B cell (primary cell): ENCODE results near the gene KDM1B. TPM values are rescaled to one million over a fixed set of nuclear protein-coding genes. Genes with fewer than 3 reads are reported as not detected.

Source experiments
- ATAC-seq: fragments of 200-7000 bp; cut with Tn5 transposase; one replicate; pipeline ENCODE4 v1.10.0; 2021; ENCODE audit warnings: low read depth, mild to moderate bottlenecking, moderate number of reproducible peaks, moderate library complexity
- CTCF ChIA-PET: fragments of 350-600 bp; sonication (Branson Sonifier 250); formaldehyde crosslinking; loops from one replicate; lab custom pipeline; 2021; ENCODE audit warnings: antibody characterized with exemption, inconsistent platforms; lab: Charles Lee
- POLR2A ChIA-PET: fragments of 350-600 bp; sonication (Branson Sonifier 250); formaldehyde crosslinking; loops from one replicate; lab custom pipeline; 2021; ENCODE audit warnings: antibody characterized with exemption; lab: Charles Lee
- DNase-seq: peaks from one replicate; pipeline ENCODE4 v3.0.0; 2013
- H2AFZ ChIP-seq: 2 replicates; pipeline ENCODE4 v1.6.1; 2012; ENCODE audit warnings: mild to moderate bottlenecking, low read depth, low read length; ENCODE audit not compliant: insufficient read depth, poor library complexity, severe bottlenecking
- H3K27ac ChIP-seq, 2 donors: 1 replicate in 1 of 2; 2 replicates in 1 of 2; pipeline ENCODE4 v1.5.1; 2012 to 2013; ENCODE audit warnings: low read length in 2 of 2, mild to moderate bottlenecking in 2 of 2, moderate library complexity in 1 of 2
- H3K27me3 ChIP-seq, 4 experiments: fragments of 200-600 bp in 1 of 4; sonication (generic) in 1 of 4; replicated peaks in 1 of 4; 1 replicate in 2 of 4; 2 replicates in 2 of 4; pipeline versions ENCODE4 v1.6.1 to v1.7.0; 2013 to 2016; ENCODE audit warnings: low read length in 3 of 4, mild to moderate bottlenecking in 2 of 4, mixed read lengths in 1 of 4, moderate library complexity in 1 of 4; ENCODE audit not compliant: insufficient read depth in 4 of 4, control insufficient read depth in 3 of 4; ENCODE audit errors: control extremely low read depth in 1 of 4
- H3K36me3 ChIP-seq, 2 experiments: replicated peaks in 1 of 2; 1 replicate in 1 of 2; 2 replicates in 1 of 2; pipeline versions ENCODE4 v1.6.1 to v1.7.1; 2013; ENCODE audit warnings: low read length in 1 of 2; ENCODE audit not compliant: insufficient read depth in 2 of 2, control insufficient read depth in 1 of 2; ENCODE audit errors: control extremely low read depth in 1 of 2, extremely low read depth in 1 of 2
- H3K4me1 ChIP-seq, 2 donors: fragments of 200-600 bp in 1 of 2; sonication (generic) in 1 of 2; 1 replicate in 1 of 2; 2 replicates in 1 of 2; pipeline versions ENCODE4 v1.5.1 to v1.6.1; 2013 to 2017; ENCODE audit warnings: low read length in 2 of 2; ENCODE audit not compliant: control insufficient read depth in 2 of 2, insufficient read depth in 2 of 2
- H3K4me2 ChIP-seq: replicated peaks from 2 replicates; pipeline ENCODE3; 2012; ENCODE audit warnings: mild to moderate bottlenecking, low read depth, low read length; ENCODE audit not compliant: poor library complexity, severe bottlenecking
- H3K4me3 ChIP-seq, 5 experiments: fragments of 200-600 bp in 1 of 5; sonication (generic) in 1 of 5; 1 replicate in 3 of 5; 2 replicates in 2 of 5; pipeline versions ENCODE4 v1.5.1 to v1.7.0; 2011 to 2016; ENCODE audit warnings: low read length in 4 of 5, mild to moderate bottlenecking in 4 of 5, low read depth in 2 of 5, control low read depth in 1 of 5, moderate library complexity in 1 of 5; ENCODE audit not compliant: insufficient read depth in 1 of 5; ENCODE audit errors: control extremely low read depth in 1 of 5, extremely low read depth in 1 of 5
- H3K79me2 ChIP-seq: fragments of 200-600 bp; sonication (generic); one replicate; pipeline ENCODE4 v1.6.0; 2016; ENCODE audit warnings: low read length; ENCODE audit not compliant: control insufficient read depth, insufficient read depth
- H3K9ac ChIP-seq: fragments of 200-600 bp; sonication (generic); 2 replicates; pipeline ENCODE4 v1.6.1; 2017; ENCODE audit warnings: mild to moderate bottlenecking, low read length, moderate library complexity
- H3K9me3 ChIP-seq, 3 donors: one replicate each; pipeline versions ENCODE4 v1.6.1 to v1.7.1; 2013; ENCODE audit warnings: low read length in 2 of 3; ENCODE audit not compliant: control insufficient read depth in 2 of 3, insufficient read depth in 1 of 3; ENCODE audit errors: control extremely low read depth in 1 of 3
- H4K20me1 ChIP-seq: 2 replicates; pipeline ENCODE4 v1.6.0; 2012; ENCODE audit warnings: mild to moderate bottlenecking, low read length; ENCODE audit not compliant: insufficient read depth, control insufficient read depth, poor library complexity, severe bottlenecking
- H3K27ac Mint-ChIP-seq: one replicate; pipeline ENCODE4 v1.8.0; 2021; ENCODE audit warnings: mixed read lengths
- H3K27me3 Mint-ChIP-seq: one replicate; pipeline ENCODE4 v1.8.0; 2021; ENCODE audit warnings: mixed read lengths
- H3K4me1 Mint-ChIP-seq: one replicate; pipeline ENCODE4 v1.8.0; 2021; ENCODE audit warnings: mixed read lengths
- H3K4me3 Mint-ChIP-seq: one replicate; pipeline ENCODE4 v1.8.0; 2021; ENCODE audit warnings: mixed read lengths
- H3K9me3 Mint-ChIP-seq: one replicate; pipeline ENCODE4 v1.8.0; 2022; ENCODE audit warnings: mixed read lengths; ENCODE audit not compliant: insufficient read depth
- CTCF ChIP-seq: fragments of 200-600 bp; IDR thresholded peaks from one replicate; pipeline ENCODE4 v1.8.0; 2022; ENCODE audit warnings: antibody characterized with exemption, mild to moderate bottlenecking
- EZH2 ChIP-seq: IDR thresholded peaks from 2 replicates; pipeline ENCODE4 v1.6.1; 2012; ENCODE audit warnings: borderline replicate concordance, low read depth, mild to moderate bottlenecking, moderate library complexity, low read length; ENCODE audit not compliant: insufficient read depth, poor library complexity, severe bottlenecking
- WGBS: methylation state at CpG from one replicate; pipeline ENCODE4 v1.1.5; 2013; ENCODE audit warnings: missing lambda C conversion rate; ENCODE audit not compliant: insufficient coverage; 5-methylcytosine and 5-hydroxymethylcytosine counted together
- intact Hi-C: fragments of 100-400 bp; cut with micrococcal nuclease; formaldehyde crosslinking; loops from one replicate; pipeline ENCODE4 v1.10.0; 2022
- polyA plus RNA-seq: library from polyadenylated mRNA; depleted of rRNA; stranded (reverse); fragments of >200 nt; gene quantifications from 2 replicates; pipeline ENCODE4 v1.2.3, GENCODE V29; 2012
- total RNA-seq, 2 donors: library from RNA; stranded (reverse); fragments of 120-200 nt in 1 of 2; gene quantifications; 1 replicate in 1 of 2; 2 replicates in 1 of 2; pipeline versions ENCODE4 v1.2.3 to v1.2.4, GENCODE V29; 2013 to 2022

KDM1B gene
- total and polyA plus RNA-seq, 2 donors (not counting 1 experiment from before 2014, with no cell fraction given): 10.9 to 16.0 TPM

- 97% methylated on average over 7 of the region's 12 CpGs for WGBS
- Mint-ChIP-seq H3K27ac (no peak overlapping the region), H3K4me3 (no peak overlapping the region), H3K9me3 (no peaks in the 10 kb centered on the region), H3K27me3 (no peaks in the 10 kb centered on the region), H3K4me1 (peaks cover 15% of the 10 kb centered on the region)
- H3K4me1 ChIP-seq: peaks cover 0 to 4% of the 10 kb centered on the region in 2 donors
- no peaks in the 10 kb centered on the region for H4K20me1 ChIP-seq
- H3K27me3 ChIP-seq: no peaks in the 10 kb centered on the region
- intact Hi-C loops: no loop called here
- H3K36me3 ChIP-seq: peaks cover 0 to 46% of the 10 kb centered on the region in 2 experiments
- TF ChIP-seq CTCF (no peak), EZH2 (no peak)
- no peak overlapping the region for H3K27ac ChIP-seq
- ChIA-PET CTCF (no interaction called here), POLR2A (no interaction called here)
- no peaks in the 10 kb centered on the region for H3K9me3 ChIP-seq
- ATAC-seq (no peak), DNase-seq (no peak)
- no peak overlapping the region for H2AFZ ChIP-seq
- no peak overlapping the region for H3K4me3 ChIP-seq
- no peak overlapping the region for H3K4me2 ChIP-seq
- H3K79me2 ChIP-seq: no peaks in the 10 kb centered on the region
- H3K9ac ChIP-seq: no peak overlapping the region
Observed at GRCh38 chr6:18209539-18210197, 54.4 kb downstream of the KDM1B start.

GRCh38 chr6:18210707-18211106, 55.5 kb downstream of the KDM1B start:
- Histone ChIP-seq H4K20me1 (no peaks in the 10 kb centered on the region), H3K4me1 (peaks cover 10 to 14% of the 10 kb centered on the region in 2 donors), H3K4me3 (no peak overlapping the region), H3K9me3 (no peaks in the 10 kb centered on the region), H3K9ac (no peak overlapping the region), H3K36me3 (peaks cover 0 to 45% of the 10 kb centered on the region in 2 experiments), H3K79me2 (no peaks in the 10 kb centered on the region), H3K4me2 (no peak overlapping the region), H3K27me3 (no peaks in the 10 kb centered on the region), H3K27ac (no peak overlapping the region), H2AFZ (no peak overlapping the region)
- Mint-ChIP-seq H3K4me1 (peaks cover 25% of the 10 kb centered on the region), H3K27ac (no peak overlapping the region), H3K4me3 (no peak overlapping the region), H3K9me3 (no peaks in the 10 kb centered on the region), H3K27me3 (no peaks in the 10 kb centered on the region)
- CTCF ChIA-PET: no interaction called here
- intact Hi-C loops: no loop called here
- TF ChIP-seq CTCF (no peak), EZH2 (no peak)
- ATAC-seq (no peak), DNase-seq (no peak)
- 100% methylated on average over 3 of the region's 5 CpGs for WGBS
- POLR2A ChIA-PET: no interaction called here
